Dendritic cell treated with granulocyte-macrophage colony-stimulating factor and Interleukin-4, amounts not matched to agents 40 ng/mL and 50 ng/mL, for 4 days (primary cell): ENCODE data around the gene MAP1B.

ENCODE experiments used
- H3K27ac Mint-ChIP-seq: one replicate; pipeline ENCODE4 v1.8.0; 2022; ENCODE audit warnings: mild to moderate bottlenecking, mixed read lengths
- H3K27me3 Mint-ChIP-seq: one replicate; pipeline ENCODE4 v1.8.0; 2022; ENCODE audit warnings: mild to moderate bottlenecking, mixed read lengths
- H3K36me3 Mint-ChIP-seq: one replicate; pipeline ENCODE4 v1.8.0; 2022; ENCODE audit warnings: low read depth, mixed read lengths
- H3K4me1 Mint-ChIP-seq: one replicate; pipeline ENCODE4 v1.8.0; 2022; ENCODE audit warnings: low read depth, mixed read lengths
- H3K4me3 Mint-ChIP-seq: one replicate; pipeline ENCODE4 v1.8.0; 2022; ENCODE audit warnings: mild to moderate bottlenecking, moderate library complexity, mixed read lengths
- H3K9me3 Mint-ChIP-seq: one replicate; pipeline ENCODE4 v1.8.0; 2022; ENCODE audit warnings: mixed read lengths
- intact Hi-C: fragments of 100-400 bp; cut with micrococcal nuclease; formaldehyde crosslinking; loops from one replicate; pipeline ENCODE4 v1.15.0; 2022

MAP1B gene

DNA sequence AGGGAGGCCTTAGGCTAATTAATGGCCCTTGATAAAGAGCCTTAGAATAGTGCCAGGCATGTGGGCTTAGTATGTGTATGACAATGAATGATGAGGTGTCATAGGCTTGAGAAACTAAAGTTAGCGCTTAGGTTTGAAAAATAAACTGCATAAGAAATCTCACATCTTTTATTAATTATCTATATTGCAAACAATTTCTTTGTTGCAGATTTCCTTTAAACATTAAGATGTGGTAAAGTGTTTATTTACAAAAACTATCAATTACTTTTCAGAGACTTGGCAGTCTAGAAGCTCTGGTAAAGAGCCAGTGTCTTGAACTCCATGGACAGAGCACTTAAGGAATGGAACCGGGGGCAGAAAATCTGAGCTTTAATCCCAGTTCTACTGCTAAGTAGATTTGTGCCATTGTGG, 23.1 kb downstream of the MAP1B start:
- intact Hi-C loops, result no loop called here
- H3K36me3 Mint-ChIP-seq, result no peaks in the 10 kb centered on the region
- no peak overlapping the region for H3K4me3 Mint-ChIP-seq
- peaks cover 17% of the 10 kb centered on the region for H3K27me3 Mint-ChIP-seq
- H3K4me1 Mint-ChIP-seq, result no peaks in the 10 kb centered on the region
- H3K9me3 Mint-ChIP-seq, result no peaks in the 10 kb centered on the region
- no peak overlapping the region for H3K27ac Mint-ChIP-seq

DNA sequence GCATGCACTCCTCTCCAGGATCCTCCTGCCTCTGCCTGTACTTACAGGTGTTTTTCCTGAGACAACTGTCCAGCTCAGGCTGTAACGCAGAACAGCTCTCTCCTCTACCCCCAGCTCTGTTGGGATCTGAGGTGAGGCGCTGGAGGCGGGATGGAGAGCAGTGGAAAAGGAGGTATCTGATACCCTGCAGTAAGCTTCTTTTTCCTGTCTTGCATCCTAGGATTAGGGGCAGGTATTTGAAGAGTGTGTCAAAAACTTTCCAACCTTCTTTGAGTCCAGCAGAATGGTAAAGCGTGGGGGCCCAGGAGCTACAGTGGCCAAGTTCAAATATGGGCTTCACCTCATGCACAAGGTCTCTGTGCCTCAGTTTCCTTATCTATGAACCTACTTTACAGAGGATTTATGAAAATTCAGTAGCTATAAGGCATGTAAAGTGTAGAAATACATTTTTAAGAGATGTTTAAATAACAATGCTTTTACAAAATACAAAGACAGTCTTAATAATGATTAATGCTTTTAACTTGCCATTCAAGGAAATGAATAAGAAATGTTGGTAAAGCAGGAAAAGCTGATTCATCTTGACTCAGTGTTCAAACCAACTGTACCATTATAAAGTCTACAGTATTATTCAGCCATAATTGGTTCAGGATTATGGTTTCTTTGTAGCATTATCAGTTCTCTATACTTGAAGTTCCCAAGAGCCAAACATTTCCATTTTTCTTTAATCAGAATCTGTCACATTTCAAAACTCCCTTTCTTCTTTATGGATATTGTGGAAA, 26.1 kb downstream of the MAP1B start:
- H3K36me3 Mint-ChIP-seq, result no peaks in the 10 kb centered on the region
- intact Hi-C loops, result no loop called here
- no peaks in the 10 kb centered on the region for H3K4me1 Mint-ChIP-seq
- no peak overlapping the region for H3K4me3 Mint-ChIP-seq
- peaks cover 20% of the 10 kb centered on the region for H3K27me3 Mint-ChIP-seq
- no peaks in the 10 kb centered on the region for H3K9me3 Mint-ChIP-seq
- H3K27ac Mint-ChIP-seq, result no peak overlapping the region

DNA sequence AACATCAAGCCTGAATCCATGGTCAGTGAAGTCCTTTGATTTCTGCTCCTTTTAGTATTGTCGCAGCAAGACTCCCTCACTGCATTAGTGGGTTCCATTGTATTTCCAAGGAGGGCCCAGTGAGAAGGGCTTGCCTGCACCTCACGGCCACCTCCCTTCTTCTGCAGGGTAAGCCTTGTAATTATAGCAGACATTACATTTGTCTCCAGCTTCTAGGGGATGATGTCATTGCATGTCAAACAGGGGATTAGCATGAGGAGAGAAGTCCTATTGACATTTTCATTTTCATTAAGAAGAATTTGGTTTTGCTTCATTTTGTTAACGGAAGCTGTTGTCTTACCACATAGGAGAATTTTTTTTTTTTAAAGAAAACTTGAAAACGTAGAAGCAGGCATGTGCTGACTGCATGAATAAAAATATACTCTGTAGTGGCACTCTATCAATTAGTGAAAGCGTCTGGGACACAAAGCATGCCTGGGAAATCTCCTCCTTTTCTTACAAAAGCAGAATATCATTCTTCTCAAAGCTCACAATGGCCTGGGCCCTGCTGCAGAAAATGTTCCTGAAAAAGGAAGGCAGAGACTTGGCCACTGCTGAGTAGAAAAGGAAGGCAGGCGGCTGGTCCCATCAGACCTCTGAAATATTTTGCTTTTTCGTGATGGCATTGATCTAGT, 27.1 kb downstream of the MAP1B start:
- no peak overlapping the region for H3K27ac Mint-ChIP-seq
- H3K4me1 Mint-ChIP-seq, result no peaks in the 10 kb centered on the region
- H3K27me3 Mint-ChIP-seq, result peaks cover 22% of the 10 kb centered on the region
- H3K36me3 Mint-ChIP-seq, result no peaks in the 10 kb centered on the region
- H3K4me3 Mint-ChIP-seq, result no peak overlapping the region
- H3K9me3 Mint-ChIP-seq, result no peaks in the 10 kb centered on the region
- intact Hi-C loops, result no loop called here

DNA sequence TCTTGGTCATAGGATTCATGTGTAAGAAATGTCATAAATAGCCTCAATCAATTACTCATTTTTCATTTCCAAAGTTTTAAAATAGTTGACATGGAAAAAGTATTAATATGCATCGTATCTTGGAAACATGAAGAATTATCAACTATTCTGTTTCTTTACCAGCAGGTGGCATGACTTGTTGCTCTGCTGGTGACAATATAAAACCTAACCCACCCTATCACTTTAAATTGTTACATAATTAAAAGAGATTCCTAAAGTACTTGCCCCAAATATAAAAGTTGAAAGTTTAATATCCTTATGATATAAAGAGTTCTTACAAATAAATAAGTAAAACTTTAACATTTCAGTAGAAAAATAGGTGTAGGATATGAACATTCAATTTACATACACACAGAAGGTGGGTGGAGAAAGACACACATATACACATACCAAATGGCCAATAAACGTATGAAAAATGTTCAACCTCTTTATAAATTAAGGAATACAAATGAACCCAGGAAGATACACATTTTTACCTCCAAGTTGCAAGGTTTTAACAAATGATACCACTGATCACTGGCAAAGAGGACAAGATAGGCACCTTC, 30.6 kb downstream of the MAP1B start:
- H3K36me3 Mint-ChIP-seq, result no peaks in the 10 kb centered on the region
- H3K27me3 Mint-ChIP-seq, result peaks cover 30% of the 10 kb centered on the region
- H3K27ac Mint-ChIP-seq, result no peak overlapping the region
- intact Hi-C loops, result loop anchor here (2.0 kb wide), 1 partner anchor 171 kb away; no protein-coding TSS in a partner anchor
- no peaks in the 10 kb centered on the region for H3K4me1 Mint-ChIP-seq
- no peak overlapping the region for H3K4me3 Mint-ChIP-seq
- no peaks in the 10 kb centered on the region for H3K9me3 Mint-ChIP-seq

DNA sequence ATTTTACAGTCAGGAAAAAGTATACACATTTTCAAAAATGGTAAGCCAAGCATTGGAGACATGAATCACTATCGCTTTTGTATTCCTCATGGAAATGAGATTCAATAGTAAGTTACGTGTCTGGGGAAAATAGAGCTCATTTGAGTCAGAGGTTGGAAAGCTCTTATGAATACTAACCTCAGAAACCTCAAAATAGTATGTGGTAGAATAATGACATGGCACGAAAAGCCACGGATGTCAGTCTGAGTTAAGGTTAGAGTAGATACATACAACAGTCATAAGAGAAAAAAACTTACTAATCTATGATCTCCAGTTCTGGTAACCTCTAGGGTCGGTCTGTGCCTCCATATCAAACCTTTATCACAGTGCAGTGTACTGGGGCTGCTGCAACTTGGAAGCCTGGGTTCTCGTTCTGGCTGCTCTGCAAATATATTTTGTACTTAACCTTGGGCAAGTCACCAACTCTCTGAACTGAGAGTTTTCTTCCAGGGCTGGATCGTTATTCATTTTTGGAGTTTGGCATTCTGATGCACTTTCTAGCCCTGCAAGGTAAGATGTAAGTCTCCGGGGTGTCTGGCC, 31.8 kb downstream of the MAP1B start:
- no peaks in the 10 kb centered on the region for H3K36me3 Mint-ChIP-seq
- intact Hi-C loops, result no loop called here
- H3K27ac Mint-ChIP-seq, result no peak overlapping the region
- H3K4me1 Mint-ChIP-seq, result no peaks in the 10 kb centered on the region
- H3K4me3 Mint-ChIP-seq, result no peak overlapping the region
- H3K27me3 Mint-ChIP-seq, result peaks cover 30% of the 10 kb centered on the region
- no peaks in the 10 kb centered on the region for H3K9me3 Mint-ChIP-seq

DNA sequence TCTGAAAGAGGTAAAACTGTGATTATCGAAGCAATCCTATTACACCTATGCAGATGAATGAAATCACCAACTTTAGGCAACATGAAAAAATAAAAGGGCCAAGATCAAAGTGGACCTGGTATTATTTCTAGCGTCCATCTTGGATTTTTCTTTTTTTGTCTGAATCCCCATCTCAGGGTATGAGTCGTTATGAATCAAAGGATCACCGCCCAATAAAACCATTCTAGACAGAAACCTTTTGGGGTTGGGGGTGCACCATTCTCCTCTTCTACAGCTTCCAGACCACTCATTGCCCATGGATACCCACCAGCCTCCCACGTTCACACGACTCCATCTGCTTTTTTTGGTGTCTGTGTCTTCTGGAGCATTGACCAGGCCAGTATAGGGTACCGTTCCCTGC, 33.4 kb downstream of the MAP1B start:
- H3K27me3 Mint-ChIP-seq, result peaks cover 32% of the 10 kb centered on the region
- H3K9me3 Mint-ChIP-seq, result no peaks in the 10 kb centered on the region
- intact Hi-C loops, result no loop called here
- no peaks in the 10 kb centered on the region for H3K4me1 Mint-ChIP-seq
- no peak overlapping the region for H3K4me3 Mint-ChIP-seq
- H3K36me3 Mint-ChIP-seq, result no peaks in the 10 kb centered on the region
- no peak overlapping the region for H3K27ac Mint-ChIP-seq

DNA sequence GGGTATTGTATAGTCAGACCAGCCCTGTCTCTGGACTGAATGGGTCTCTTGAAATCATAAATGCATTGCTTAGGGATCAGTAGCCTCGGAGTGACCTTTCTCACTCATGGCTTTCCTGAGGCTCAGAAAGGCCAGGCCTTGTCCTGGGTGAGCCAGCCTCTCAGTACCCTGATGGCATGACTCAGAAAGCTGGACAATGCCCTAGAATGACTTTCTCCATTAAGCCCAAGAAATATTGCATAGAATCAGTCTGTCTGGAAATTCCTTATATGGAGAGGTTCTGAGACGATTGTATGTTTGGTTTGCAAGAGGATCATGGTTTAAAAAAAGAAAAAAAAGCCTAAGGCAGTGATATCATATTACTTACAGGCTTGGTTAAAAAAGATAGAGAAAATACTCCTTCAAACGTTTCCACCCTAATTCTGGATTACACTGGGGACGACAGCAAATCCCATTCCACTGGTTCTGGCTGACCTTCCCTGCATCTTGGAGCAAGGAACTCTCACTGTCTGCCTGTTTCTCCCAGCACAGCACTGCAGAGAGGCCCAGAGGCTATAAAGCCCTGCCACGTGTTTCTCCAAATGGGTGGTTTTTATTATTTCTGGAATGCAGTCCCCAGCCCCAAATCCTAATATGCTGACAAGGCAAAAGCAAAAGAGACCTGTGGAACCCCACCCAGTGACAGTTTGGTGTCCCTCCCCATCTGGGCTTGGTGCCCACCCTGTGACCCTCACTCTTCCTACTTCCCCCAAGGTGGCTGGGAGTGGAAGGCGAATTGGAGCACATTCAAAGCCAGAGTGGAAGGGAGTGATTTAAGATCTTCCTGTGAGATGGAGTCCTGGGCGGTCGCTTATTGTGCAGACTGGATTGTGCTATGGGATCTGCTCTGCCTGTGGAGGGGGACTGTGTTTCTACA, 34.4 kb downstream of the MAP1B start:
- Mint-ChIP-seq H3K27ac (no peak overlapping the region), H3K9me3 (no peaks in the 10 kb centered on the region), H3K4me1 (no peaks in the 10 kb centered on the region), H3K36me3 (no peaks in the 10 kb centered on the region), H3K27me3 (peaks cover 25% of the 10 kb centered on the region), H3K4me3 (no peak overlapping the region)
- intact Hi-C loops, result no loop called here

DNA sequence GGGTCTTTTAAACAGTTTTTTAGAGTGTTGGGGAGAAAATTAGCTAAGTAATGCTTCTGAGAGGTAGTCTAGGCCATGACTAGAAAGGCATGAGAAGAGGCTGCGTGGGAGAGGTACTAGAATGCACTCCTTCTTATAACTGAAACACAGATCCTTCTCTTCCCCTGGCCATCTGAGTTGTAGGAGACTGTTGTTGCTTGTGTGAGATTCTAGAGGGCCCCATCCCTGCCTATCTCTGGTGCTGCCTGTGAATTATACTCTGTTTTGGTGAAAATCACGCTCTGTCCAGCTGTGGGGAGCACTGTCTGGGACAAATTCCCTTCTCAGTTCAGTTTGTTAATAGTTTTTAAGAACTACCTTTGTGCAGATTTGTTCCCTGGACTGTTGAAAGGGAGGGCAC, 37.5 kb downstream of the MAP1B start:
- Mint-ChIP-seq H3K36me3 (no peaks in the 10 kb centered on the region), H3K9me3 (no peaks in the 10 kb centered on the region), H3K4me1 (no peaks in the 10 kb centered on the region), H3K4me3 (no peak overlapping the region), H3K27me3 (peaks cover 27% of the 10 kb centered on the region), H3K27ac (no peak overlapping the region)
- intact Hi-C loops, result no loop called here

DNA sequence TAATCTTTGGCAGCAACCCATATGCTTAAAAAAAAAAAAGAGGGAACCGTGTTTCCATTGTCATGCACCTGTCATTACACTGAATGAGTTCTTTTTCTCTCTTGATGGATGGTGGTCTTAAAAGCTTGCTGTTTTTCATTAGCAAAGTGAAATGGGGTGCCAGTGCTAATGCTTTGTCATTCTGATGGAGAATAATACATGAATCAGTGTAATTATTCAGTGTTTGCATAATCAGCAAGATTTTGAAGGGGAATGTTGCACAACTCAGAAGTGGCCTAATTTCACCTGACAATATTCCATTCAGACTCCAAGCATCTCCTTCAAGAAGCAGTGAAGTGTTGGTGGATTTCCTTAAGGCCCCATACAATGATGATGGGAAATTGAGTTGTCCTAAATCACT, 38.1 kb downstream of the MAP1B start:
- H3K9me3 Mint-ChIP-seq, result no peaks in the 10 kb centered on the region
- H3K27me3 Mint-ChIP-seq, result peaks cover 27% of the 10 kb centered on the region
- H3K27ac Mint-ChIP-seq, result no peak overlapping the region
- intact Hi-C loops, result no loop called here
- H3K36me3 Mint-ChIP-seq, result no peaks in the 10 kb centered on the region
- H3K4me3 Mint-ChIP-seq, result no peak overlapping the region
- no peaks in the 10 kb centered on the region for H3K4me1 Mint-ChIP-seq

DNA sequence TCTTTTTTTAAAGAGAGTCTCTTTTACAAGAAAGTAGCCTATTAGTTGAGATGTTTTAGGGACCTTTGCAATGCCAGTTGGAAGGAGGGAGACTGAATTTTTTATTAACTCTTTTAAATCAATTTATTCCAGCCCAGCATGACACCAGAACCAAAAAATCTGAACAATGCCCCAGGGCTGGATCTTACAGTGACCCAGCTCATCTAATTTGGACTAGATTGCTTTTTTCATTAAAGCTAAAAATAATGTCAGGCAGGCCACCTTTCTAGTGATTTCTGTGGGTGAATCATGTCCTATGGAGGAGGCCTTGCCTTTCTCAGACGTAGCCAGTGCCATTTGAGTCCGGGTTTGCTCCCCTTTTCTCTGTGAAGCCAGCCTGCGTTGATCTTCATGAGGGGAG, 38.8 kb downstream of the MAP1B start:
- Mint-ChIP-seq H3K36me3 (no peaks in the 10 kb centered on the region), H3K27ac (no peak overlapping the region), H3K27me3 (peaks cover 24% of the 10 kb centered on the region), H3K4me3 (no peak overlapping the region), H3K9me3 (no peaks in the 10 kb centered on the region), H3K4me1 (no peaks in the 10 kb centered on the region)
- intact Hi-C loops, result no loop called here

DNA sequence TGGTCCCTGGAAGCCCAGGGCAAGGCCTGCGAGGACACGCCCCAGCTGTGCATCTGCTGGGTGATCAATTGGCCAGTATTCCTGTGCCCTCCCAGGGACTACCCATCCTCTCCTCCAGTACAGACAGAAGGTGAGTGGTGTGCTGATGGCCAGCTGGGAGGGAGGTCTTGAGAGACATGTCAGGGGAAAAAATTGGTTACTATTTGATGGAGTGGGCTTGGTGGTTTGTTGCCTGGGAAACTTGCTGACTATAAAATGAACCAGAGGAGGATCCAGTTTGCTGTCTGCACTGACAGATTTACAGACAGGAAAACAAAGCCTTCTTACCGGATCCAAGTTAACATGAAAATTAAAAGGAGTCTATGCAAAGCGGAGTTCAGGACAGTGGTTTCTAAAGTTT, 40.3 kb downstream of the MAP1B start:
- no peaks in the 10 kb centered on the region for H3K4me1 Mint-ChIP-seq
- no peaks in the 10 kb centered on the region for H3K36me3 Mint-ChIP-seq
- H3K4me3 Mint-ChIP-seq, result no peak overlapping the region
- H3K27ac Mint-ChIP-seq, result no peak overlapping the region
- intact Hi-C loops, result no loop called here
- H3K27me3 Mint-ChIP-seq, result peaks cover 15% of the 10 kb centered on the region
- no peaks in the 10 kb centered on the region for H3K9me3 Mint-ChIP-seq

DNA sequence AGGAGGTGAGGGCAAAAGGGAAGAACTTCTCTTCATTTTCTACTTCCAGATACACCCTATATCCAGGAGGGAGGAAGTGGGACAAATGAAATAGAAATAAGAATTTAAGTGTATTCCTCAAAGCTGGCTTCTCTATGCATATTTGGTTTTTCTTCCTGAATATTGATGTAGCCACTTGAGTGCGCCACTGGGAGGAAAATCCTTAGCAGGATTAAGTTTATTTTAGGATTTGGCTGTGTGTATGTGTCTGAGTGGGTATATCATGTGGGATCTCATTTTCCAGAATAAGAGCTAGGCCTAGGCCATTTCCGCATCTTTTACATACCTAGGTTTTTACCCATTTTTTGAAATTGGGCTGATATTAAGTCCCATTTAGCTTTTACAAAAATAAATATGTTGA, 42.5 kb downstream of the MAP1B start:
- no peaks in the 10 kb centered on the region for H3K36me3 Mint-ChIP-seq
- no peaks in the 10 kb centered on the region for H3K9me3 Mint-ChIP-seq
- no peak overlapping the region for H3K27ac Mint-ChIP-seq
- peaks cover 11% of the 10 kb centered on the region for H3K27me3 Mint-ChIP-seq
- intact Hi-C loops, result no loop called here
- no peak overlapping the region for H3K4me3 Mint-ChIP-seq
- H3K4me1 Mint-ChIP-seq, result no peaks in the 10 kb centered on the region

DNA sequence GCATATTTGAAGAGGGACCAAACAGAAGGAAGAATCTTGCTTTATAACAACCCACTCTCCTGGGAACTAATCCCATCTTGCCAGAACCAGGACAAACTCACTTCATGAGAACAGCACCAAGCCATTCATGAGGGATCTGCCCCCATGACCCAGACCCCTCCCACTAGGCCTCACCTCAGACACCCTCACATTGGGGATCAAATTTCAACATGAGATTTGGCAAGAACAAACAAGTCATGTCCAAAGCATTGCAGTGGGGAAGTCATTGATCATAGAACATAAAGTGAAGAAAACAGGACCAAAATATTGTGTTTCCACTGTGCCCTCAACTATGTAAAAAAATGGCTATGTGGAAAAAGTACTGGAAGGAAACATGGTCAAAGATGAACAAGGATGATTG, 43.9 kb downstream of the MAP1B start:
- Mint-ChIP-seq H3K4me3 (no peak overlapping the region), H3K27me3 (peaks cover 9% of the 10 kb centered on the region), H3K4me1 (no peaks in the 10 kb centered on the region), H3K36me3 (no peaks in the 10 kb centered on the region), H3K9me3 (no peaks in the 10 kb centered on the region), H3K27ac (no peak overlapping the region)
- intact Hi-C loops, result no loop called here
